Liver (tissue), 9 donors: Measurements from ENCODE around the gene RALGAPA2. TPM values are rescaled to one million over a fixed set of nuclear protein-coding genes. Genes with fewer than 3 reads are reported as not detected.

Experiments
- DNase-seq: peaks from one replicate; pipeline ENCODE4 v3.0.0-alpha.2; 2017; ENCODE audit warnings: low spot score
- H3K27ac ChIP-seq, 2 donors: one replicate each; pipeline ENCODE4 v1.7.0; 2013; ENCODE audit warnings: inconsistent platforms in 2 of 2, low read length in 2 of 2, control low read depth in 1 of 2, low read depth in 1 of 2, mild to moderate bottlenecking in 1 of 2
- H3K27me3 ChIP-seq, 4 donors: one replicate each; pipeline versions ENCODE4 v1.6.1 to v1.7.0; 2013; ENCODE audit warnings: low read length in 3 of 4, inconsistent platforms in 1 of 4, mild to moderate bottlenecking in 1 of 4, moderate library complexity in 1 of 4; ENCODE audit not compliant: control insufficient read depth in 4 of 4, insufficient read depth in 4 of 4
- H3K36me3 ChIP-seq, 4 donors: one replicate each; pipeline versions ENCODE4 v1.6.1 to v1.7.0; 2013; ENCODE audit warnings: low read length in 3 of 4, mild to moderate bottlenecking in 3 of 4, low read depth in 1 of 4, moderate library complexity in 1 of 4; ENCODE audit not compliant: control insufficient read depth in 4 of 4, insufficient read depth in 3 of 4
- H3K4me1 ChIP-seq, 4 donors: one replicate each; pipeline versions ENCODE4 v1.6.1 to v1.7.0; 2013; ENCODE audit warnings: low read length in 3 of 4, mild to moderate bottlenecking in 3 of 4, moderate library complexity in 1 of 4; ENCODE audit not compliant: control insufficient read depth in 4 of 4, insufficient read depth in 4 of 4
- H3K4me3 ChIP-seq, 3 donors: one replicate each; pipeline versions ENCODE4 v1.6.1 to v1.7.0; 2013; ENCODE audit warnings: low read length in 3 of 3, control low read depth in 1 of 3, low read depth in 1 of 3, mild to moderate bottlenecking in 1 of 3
- H3K9ac ChIP-seq, 2 donors: one replicate each; pipeline ENCODE4 v1.7.0; 2013; ENCODE audit warnings: low read length in 2 of 2, mild to moderate bottlenecking in 2 of 2, moderate library complexity in 2 of 2, control low read depth in 1 of 2, low read depth in 1 of 2
- H3K9me3 ChIP-seq, 4 donors: one replicate each; pipeline versions ENCODE4 v1.6.1 to v1.7.0; 2013; ENCODE audit warnings: low read length in 3 of 4; ENCODE audit not compliant: control insufficient read depth in 4 of 4
- CTCF ChIP-seq: fragments of 150-350 bp; IDR thresholded peaks from 2 replicates; pipeline ENCODE4 v1.5.1; 2017; ENCODE audit warnings: improper control_type of control experiment, low read depth, low read length; ENCODE audit not compliant: missing input control
- EGR1 ChIP-seq, 2 donors: IDR thresholded peaks; 2 replicates each; pipeline ENCODE4 v1.6.1; 2016 to 2018; ENCODE audit warnings: antibody characterized with exemption in 2 of 2, low read depth in 2 of 2
- FOXA1 ChIP-seq: IDR thresholded peaks from 2 replicates; pipeline ENCODE4 v1.6.1; 2016; ENCODE audit warnings: antibody characterized with exemption
- FOXA2 ChIP-seq: IDR thresholded peaks from 2 replicates; pipeline ENCODE4 v1.6.1; 2016; ENCODE audit warnings: antibody characterized with exemption
- GABPA ChIP-seq, 2 donors: IDR thresholded peaks in 1 of 2; conservative IDR thresholded peaks in 1 of 2; 2 replicates each; pipeline ENCODE4 v1.6.1; 2016; ENCODE audit warnings: antibody characterized with exemption in 2 of 2, mild to moderate bottlenecking in 1 of 2, moderate library complexity in 1 of 2
- HNF4A ChIP-seq, 2 donors: conservative IDR thresholded peaks; 2 replicates each; pipeline ENCODE4 v1.6.1; 2016; ENCODE audit warnings: antibody characterized with exemption in 2 of 2, mild to moderate bottlenecking in 2 of 2
- HNF4G ChIP-seq: IDR thresholded peaks from 2 replicates; pipeline ENCODE4 v1.6.1; 2016; ENCODE audit warnings: antibody characterized with exemption
- JUND ChIP-seq, 2 donors: IDR thresholded peaks; 2 replicates each; pipeline ENCODE4 v1.6.1; 2016; ENCODE audit warnings: antibody characterized with exemption in 2 of 2
- MAX ChIP-seq: IDR thresholded peaks from 2 replicates; pipeline ENCODE4 v1.6.1; 2016; ENCODE audit warnings: antibody characterized with exemption
- NR2F2 ChIP-seq: IDR thresholded peaks from 2 replicates; pipeline ENCODE4 v1.6.1; 2016; ENCODE audit warnings: antibody characterized with exemption
- RAD21 ChIP-seq, 2 donors: IDR thresholded peaks; 2 replicates each; pipeline ENCODE4 v1.6.1; 2016; ENCODE audit warnings: antibody characterized with exemption in 2 of 2, mild to moderate bottlenecking in 2 of 2
- RXRA ChIP-seq, 2 donors: IDR thresholded peaks; 2 replicates each; pipeline ENCODE4 v1.6.1; 2017 to 2018; ENCODE audit warnings: antibody characterized with exemption in 2 of 2, mild to moderate bottlenecking in 1 of 2
- SP1 ChIP-seq: IDR thresholded peaks from 2 replicates; pipeline ENCODE4 v1.6.1; 2018; ENCODE audit warnings: antibody characterized with exemption, mild to moderate bottlenecking
- TAF1 ChIP-seq: conservative IDR thresholded peaks from 2 replicates; pipeline ENCODE4 v1.6.1; 2016; ENCODE audit warnings: antibody characterized with exemption, mild to moderate bottlenecking
- YY1 ChIP-seq: IDR thresholded peaks from 2 replicates; pipeline ENCODE4 v1.6.1; 2016; ENCODE audit warnings: antibody characterized with exemption, mild to moderate bottlenecking
- ZBTB33 ChIP-seq: IDR thresholded peaks from 2 replicates; pipeline ENCODE4 v1.6.1; 2016; ENCODE audit warnings: antibody characterized with exemption
- WGBS: extraction: QIAGEN DNeasy Blood & Tissue Kit; methylation state at CpG from one replicate; pipeline ENCODE4 v1.1.7; 2013; 5-methylcytosine and 5-hydroxymethylcytosine counted together
- polyA plus RNA-seq, 2 donors: library from polyadenylated mRNA; stranded (reverse) in 1 of 2; unstranded in 1 of 2; fragments of 200-250 nt in 1 of 2; fragments of >200 nt in 1 of 2; fragmentation: Nextera tagmentation in 1 of 2; extraction: Ambion mirVana in 1 of 2; gene quantifications; one replicate each; pipeline versions ENCODE4 v1.2.1 to v1.2.3, GENCODE V29; 2013 to 2015
- total RNA-seq, 2 donors: library from RNA; depleted of rRNA; stranded (reverse); fragments of >200 nt; gene quantifications; one replicate each; pipeline ENCODE4 v1.2.3, GENCODE V29; 2014
- TF ChIP-seq, protein P1 (sequence below): IDR thresholded peaks from 2 replicates; pipeline ENCODE4 v1.6.1; 2016; ENCODE audit warnings: antibody characterized with exemption
- TF ChIP-seq, protein P2 (sequence below): IDR thresholded peaks from 2 replicates; pipeline ENCODE4 v1.6.1; 2016; ENCODE audit warnings: antibody characterized with exemption, mild to moderate bottlenecking
- donor health status: healthy.
- donor health status: healthy.
- donor health status: healthy.
- donor health status: healthy.
- donor health status: healthy.

RALGAPA2 gene
- total and polyA plus RNA-seq, 4 donors: 14.8 to 89.9 (median 25.1) TPM

DNA sequence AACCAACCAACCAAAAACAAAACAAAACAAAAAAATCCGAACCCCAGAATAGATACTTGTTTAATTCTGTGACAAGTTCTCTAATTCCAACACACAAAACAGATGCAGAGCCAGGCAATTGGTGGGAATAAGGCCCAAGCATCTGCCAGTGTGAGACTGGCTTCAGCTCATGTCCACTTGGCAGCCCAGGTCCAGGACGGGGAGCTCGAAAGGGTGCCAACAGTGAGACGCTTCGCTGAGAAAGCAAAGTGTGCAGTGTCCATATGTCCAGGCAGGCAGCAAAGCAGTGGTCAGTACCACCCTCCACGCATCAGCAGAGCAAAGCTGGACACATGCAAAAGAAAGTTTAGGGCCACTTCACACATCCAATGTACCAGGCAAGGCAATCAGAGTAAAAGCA is 102.9 kb downstream of the RALGAPA2 start:
- peaks cover 3 to 13% (median 8%) of the 10 kb centered on the region in 4 donors for H3K36me3 ChIP-seq
- H3K27me3 ChIP-seq: no peaks in the 10 kb centered on the region
- no peaks in the 10 kb centered on the region for H3K9me3 ChIP-seq
- H3K27ac ChIP-seq: no peak overlapping the region
- WGBS: 93% methylated on average over 6 of the region's 6 CpGs
- no peak overlapping the region for H3K4me3 ChIP-seq
- H3K9ac ChIP-seq: no peak overlapping the region
- no peak for DNase-seq
- TF ChIP-seq RXRA (IDR thresholded peaks at IDR 0.05): no peak
- TF ChIP-seq CTCF: no peak
- no peak for TF ChIP-seq GABPA (IDR thresholded peaks at IDR 0.05 in 1 of 2, conservative IDR thresholded peaks at IDR 0.05 in 1 of 2)
- no peak for TF ChIP-seq SP1
- TF ChIP-seq, protein P1, sequence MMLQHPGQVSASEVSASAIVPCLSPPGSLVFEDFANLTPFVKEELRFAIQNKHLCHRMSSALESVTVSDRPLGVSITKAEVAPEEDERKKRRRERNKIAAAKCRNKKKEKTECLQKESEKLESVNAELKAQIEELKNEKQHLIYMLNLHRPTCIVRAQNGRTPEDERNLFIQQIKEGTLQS: no peak
- no peak for TF ChIP-seq FOXA2
- TF ChIP-seq ZBTB33: no peak
- no peak for TF ChIP-seq MAX
- TF ChIP-seq YY1: no peak
- no peak for TF ChIP-seq JUND (IDR thresholded peaks at IDR 0.05)
- no peak for TF ChIP-seq HNF4G
- TF ChIP-seq TAF1: no peak
- TF ChIP-seq HNF4A (conservative IDR thresholded peaks at IDR 0.05): no peak
- H3K4me1 ChIP-seq: peaks cover 2 to 16% (median 14%) of the 10 kb centered on the region in 4 donors

DNA sequence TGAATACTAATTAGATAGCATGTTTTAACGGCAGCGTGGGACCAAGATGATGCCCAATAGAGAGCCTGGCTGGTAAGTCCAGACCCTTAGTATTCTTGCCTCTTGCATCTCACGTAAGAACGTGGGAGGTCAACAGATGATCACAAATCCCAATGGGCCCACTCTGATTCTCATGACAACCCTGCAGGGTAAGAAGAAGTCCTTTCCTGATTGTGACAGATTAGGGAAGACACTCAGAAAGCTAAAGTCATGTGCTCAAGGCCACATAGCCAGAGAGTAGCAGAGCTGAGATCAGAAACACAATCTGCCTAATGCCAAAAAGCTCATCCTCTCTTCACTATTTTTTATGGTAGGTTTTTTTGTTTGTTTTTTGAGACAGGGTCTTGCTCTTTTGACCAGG is 103.8 kb downstream of the RALGAPA2 start:
- 95% methylated on average over 4 of the region's 4 CpGs for WGBS
- H3K27me3 ChIP-seq: no peaks in the 10 kb centered on the region
- H3K4me3 ChIP-seq: no peak overlapping the region
- peaks cover 2 to 16% (median 14%) of the 10 kb centered on the region in 4 donors for H3K4me1 ChIP-seq
- no peaks in the 10 kb centered on the region for H3K9me3 ChIP-seq
- no peak overlapping the region for H3K27ac ChIP-seq
- no peak overlapping the region for H3K9ac ChIP-seq
- no peak for TF ChIP-seq FOXA2
- no peak for TF ChIP-seq RAD21 (IDR thresholded peaks at IDR 0.05)
- TF ChIP-seq EGR1 (IDR thresholded peaks at IDR 0.05; ENCODE audit: low read depth in 2 of 2): no peak
- TF ChIP-seq GABPA (IDR thresholded peaks at IDR 0.05 in 1 of 2, conservative IDR thresholded peaks at IDR 0.05 in 1 of 2): no peak
- TF ChIP-seq SP1: no peak
- no peak for TF ChIP-seq HNF4A (conservative IDR thresholded peaks at IDR 0.05)
- TF ChIP-seq, protein P1: no peak
- no peak for TF ChIP-seq RXRA (IDR thresholded peaks at IDR 0.05)
- no peak for TF ChIP-seq FOXA1
- TF ChIP-seq HNF4G: no peak
- TF ChIP-seq TAF1: no peak
- TF ChIP-seq MAX: no peak
- TF ChIP-seq, protein P2, sequence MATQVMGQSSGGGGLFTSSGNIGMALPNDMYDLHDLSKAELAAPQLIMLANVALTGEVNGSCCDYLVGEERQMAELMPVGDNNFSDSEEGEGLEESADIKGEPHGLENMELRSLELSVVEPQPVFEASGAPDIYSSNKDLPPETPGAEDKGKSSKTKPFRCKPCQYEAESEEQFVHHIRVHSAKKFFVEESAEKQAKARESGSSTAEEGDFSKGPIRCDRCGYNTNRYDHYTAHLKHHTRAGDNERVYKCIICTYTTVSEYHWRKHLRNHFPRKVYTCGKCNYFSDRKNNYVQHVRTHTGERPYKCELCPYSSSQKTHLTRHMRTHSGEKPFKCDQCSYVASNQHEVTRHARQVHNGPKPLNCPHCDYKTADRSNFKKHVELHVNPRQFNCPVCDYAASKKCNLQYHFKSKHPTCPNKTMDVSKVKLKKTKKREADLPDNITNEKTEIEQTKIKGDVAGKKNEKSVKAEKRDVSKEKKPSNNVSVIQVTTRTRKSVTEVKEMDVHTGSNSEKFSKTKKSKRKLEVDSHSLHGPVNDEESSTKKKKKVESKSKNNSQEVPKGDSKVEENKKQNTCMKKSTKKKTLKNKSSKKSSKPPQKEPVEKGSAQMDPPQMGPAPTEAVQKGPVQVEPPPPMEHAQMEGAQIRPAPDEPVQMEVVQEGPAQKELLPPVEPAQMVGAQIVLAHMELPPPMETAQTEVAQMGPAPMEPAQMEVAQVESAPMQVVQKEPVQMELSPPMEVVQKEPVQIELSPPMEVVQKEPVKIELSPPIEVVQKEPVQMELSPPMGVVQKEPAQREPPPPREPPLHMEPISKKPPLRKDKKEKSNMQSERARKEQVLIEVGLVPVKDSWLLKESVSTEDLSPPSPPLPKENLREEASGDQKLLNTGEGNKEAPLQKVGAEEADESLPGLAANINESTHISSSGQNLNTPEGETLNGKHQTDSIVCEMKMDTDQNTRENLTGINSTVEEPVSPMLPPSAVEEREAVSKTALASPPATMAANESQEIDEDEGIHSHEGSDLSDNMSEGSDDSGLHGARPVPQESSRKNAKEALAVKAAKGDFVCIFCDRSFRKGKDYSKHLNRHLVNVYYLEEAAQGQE: no peak
- no peak for TF ChIP-seq NR2F2
- DNase-seq: no peak
- H3K36me3 ChIP-seq: peaks cover 5 to 15% (median 10%) of the 10 kb centered on the region in 4 donors
